NCI-H187 treated with DMSO at 0.1 percent for 48 hours (cell line): ENCODE data around the gene ZC3H12C.
"Not testable (repeated sequence)": the region's sequence is repeated elsewhere in the genome, so short reads cannot be mapped to it uniquely, and the experiment has no call there.

Source experiments
- DNase-seq: peaks from one replicate; lab custom pipeline; 2025; lab: John Stamatoyannopoulos, UW

The ZC3H12C gene

GRCh38 chr11:110185121-110185591 is 92.0 kb downstream of the ZC3H12C start:
- no peak for DNase-seq

DNA sequence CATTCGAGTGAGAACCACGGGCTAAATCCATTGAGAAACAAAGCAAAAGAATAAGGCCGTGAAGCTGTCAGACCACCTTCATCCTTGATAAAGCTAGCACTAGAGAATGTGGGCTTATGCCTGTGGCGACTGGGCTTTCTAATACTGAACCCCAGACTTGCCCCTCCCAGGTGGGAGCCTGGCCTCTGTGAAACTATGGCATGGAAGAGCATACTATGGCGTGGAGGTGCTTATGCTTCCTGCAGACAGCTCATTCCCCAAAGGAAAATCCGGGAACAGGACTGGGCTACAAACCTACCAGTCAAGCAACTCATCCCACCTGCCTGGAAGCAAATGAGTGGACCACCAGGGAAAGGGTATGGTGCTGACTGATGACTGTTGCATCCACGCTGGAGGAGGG is 92.4 kb downstream of the ZC3H12C start:
- DNase-seq: no peak

GRCh38 chr11:110186456-110186855 is 93.3 kb downstream of the ZC3H12C start:
- no peak for DNase-seq

DNA sequence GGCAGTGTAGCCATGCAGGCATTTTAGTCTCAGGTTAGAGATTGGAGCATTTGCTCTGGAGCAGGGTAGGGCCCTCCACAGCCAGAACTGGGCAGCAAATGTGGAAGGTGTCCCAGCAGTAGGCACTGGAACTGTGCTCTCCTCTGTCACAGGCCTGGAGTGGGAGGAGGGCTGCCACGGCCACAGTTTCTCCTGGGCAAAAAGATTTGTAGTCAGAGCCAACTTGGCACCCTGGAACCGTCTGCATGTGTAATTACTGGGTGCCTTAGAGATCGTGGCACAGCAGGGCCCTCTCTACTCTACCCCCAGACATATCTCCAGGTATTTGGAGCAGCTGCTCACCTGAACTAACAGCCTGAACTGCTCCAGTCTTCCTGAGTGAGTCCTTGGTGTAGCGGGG is 93.7 kb downstream of the ZC3H12C start:
- no peak for DNase-seq

- DNase-seq: no peak
Observed at GRCh38 chr11:110187731-110188130, 94.5 kb downstream of the ZC3H12C start.

- no peak for DNase-seq
Observed at GRCh38 chr11:110190885-110191284, 97.7 kb downstream of the ZC3H12C start.

DNA sequence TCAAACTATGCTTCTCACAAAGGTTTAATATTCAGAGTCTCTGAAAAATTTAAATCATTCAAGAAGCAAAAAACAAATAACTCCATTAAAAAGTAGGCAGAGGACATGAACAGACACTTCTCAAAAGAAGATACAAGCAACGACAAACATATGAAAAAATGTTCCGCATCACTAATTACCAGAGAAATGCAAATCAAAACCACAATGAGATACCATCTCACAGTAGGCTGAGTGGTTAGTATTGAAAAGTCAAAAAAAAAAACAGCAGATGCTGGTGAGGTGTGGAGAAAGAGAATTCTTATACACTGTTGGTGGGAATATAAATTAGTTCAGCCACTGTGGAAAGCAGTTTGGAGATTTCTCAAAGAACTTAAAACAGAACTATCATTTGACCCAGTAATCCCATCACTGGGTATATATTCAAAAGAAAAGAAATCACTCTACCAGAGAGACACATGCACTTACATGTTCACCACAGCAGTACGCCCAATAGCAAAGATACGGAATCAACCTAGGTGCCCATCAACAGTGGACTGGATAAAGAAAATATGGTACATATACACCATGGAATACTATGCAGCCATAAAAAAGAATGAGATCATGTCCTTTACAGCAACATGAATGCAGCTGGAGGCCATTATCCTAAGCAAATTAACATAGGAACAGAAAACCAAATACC is 99.6 kb downstream of the ZC3H12C start:
- not testable (repeated sequence) for DNase-seq

GRCh38 chr11:110194211-110194766 is 101.1 kb downstream of the ZC3H12C start:
- DNase-seq: not testable (repeated sequence)

GRCh38 chr11:110196241-110196754 is 103.1 kb downstream of the ZC3H12C start:
- DNase-seq: no peak

DNA sequence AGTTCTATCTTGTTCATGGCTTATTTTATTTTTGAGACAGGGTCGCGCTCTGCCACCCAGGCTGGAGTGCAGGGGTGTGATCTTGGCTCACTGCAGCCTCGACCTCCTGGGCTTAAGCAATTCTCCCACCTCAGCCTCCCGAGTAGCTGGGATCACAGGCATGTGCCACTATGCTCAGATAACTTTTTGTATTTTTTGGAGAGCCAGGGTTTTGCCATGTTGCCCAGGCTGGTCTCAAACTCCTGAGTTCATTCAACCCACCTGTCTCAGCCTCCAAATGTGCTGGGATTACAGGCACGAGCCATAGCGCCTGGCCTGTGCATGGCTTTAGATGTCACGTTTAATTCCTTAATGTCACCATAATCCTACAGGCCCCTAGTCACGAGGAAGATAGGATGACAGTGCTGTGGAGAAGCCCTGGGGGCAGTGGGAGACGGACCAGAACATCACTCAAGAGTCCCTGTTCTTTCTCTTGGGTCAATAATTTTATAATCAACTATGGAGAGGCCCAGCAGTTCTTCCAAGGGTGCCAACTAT is 103.8 kb downstream of the ZC3H12C start:
- no peak for DNase-seq

DNA sequence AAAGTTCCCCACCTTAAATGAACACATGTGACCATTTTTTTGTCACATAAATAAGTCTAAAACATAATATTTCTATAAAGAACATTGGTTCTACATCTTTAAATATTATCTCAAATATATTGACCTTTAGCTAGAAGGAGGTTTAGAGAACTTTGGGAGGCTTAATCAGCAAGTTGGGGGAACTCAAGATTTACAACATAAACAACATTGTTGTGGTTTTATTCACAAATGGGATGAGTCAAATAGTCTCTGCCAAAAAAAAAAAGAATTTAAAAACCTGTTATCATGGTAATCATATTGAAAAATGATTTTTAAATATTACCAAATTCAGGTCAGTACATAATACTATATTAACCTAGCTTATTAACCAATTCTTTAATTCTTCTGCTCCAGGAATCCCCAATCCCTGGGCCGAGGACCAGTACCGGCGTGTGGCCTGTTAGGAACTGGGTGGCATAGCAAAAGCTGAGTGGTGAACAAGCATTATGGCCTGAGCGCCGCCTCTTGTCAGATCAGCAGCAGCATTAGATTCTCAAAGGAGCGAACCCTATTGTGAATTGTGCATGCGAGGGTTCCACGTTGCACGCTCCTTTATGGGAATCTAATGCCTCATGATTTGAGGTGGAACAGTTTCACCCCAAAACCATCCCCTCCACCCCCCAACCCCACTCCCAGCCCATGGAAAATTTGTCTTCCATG is 105.0 kb downstream of the ZC3H12C start:
- DNase-seq: no peak

- no peak for DNase-seq
Observed at GRCh38 chr11:110199184-110199981, 106.2 kb downstream of the ZC3H12C start.

GRCh38 chr11:110200241-110200640 is 107.0 kb downstream of the ZC3H12C start:
- DNase-seq: no peak

GRCh38 chr11:110200836-110201235 is 107.6 kb downstream of the ZC3H12C start:
- no peak for DNase-seq

DNA sequence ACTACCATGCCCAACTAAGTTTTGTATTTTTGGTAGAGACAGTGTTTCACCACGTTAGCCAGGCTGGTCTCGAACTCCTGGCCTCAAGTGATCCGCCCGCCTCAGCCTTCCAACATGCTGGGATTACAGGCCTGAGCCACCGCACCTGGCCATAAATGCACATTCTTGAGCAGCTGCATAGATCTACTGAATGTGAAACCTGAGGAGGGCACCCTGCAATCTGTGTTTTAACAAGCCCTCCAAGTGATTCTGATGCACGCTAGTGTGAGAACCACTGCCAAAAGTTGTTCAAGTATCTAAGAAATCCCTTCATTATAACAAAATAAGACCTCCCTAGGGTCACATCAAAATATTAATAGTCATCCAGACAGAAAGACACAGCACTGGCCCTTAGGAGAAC is 113.9 kb downstream of the ZC3H12C start:
- DNase-seq: no peak

- DNase-seq: not testable (repeated sequence)
Observed at GRCh38 chr11:110208678-110209312, 115.6 kb downstream of the ZC3H12C start.

DNA sequence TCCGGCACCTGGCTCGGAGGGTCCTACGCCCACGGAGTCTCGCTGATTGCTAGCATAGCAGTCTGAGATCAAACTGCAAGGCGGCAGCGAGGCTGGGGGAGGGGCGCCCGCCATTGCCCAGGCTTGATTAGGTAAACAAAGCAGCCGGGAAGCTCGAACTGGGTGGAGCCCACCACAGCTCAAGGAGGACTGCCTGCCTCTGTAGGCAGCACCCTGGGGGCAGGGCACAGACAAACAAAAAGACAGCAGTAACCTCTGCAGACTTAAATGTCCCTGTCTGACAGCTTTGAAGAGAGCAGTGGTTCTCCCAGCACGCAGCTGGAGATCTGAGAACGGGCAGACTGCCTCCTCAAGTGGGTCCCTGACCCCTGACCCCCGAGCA is 116.1 kb downstream of the ZC3H12C start:
- DNase-seq: not testable (repeated sequence)

GRCh38 chr11:110217223-110217877 is 124.2 kb downstream of the ZC3H12C start:
- no peak for DNase-seq

GRCh38 chr11:110217936-110218335 is 124.7 kb downstream of the ZC3H12C start:
- no peak for DNase-seq

DNA sequence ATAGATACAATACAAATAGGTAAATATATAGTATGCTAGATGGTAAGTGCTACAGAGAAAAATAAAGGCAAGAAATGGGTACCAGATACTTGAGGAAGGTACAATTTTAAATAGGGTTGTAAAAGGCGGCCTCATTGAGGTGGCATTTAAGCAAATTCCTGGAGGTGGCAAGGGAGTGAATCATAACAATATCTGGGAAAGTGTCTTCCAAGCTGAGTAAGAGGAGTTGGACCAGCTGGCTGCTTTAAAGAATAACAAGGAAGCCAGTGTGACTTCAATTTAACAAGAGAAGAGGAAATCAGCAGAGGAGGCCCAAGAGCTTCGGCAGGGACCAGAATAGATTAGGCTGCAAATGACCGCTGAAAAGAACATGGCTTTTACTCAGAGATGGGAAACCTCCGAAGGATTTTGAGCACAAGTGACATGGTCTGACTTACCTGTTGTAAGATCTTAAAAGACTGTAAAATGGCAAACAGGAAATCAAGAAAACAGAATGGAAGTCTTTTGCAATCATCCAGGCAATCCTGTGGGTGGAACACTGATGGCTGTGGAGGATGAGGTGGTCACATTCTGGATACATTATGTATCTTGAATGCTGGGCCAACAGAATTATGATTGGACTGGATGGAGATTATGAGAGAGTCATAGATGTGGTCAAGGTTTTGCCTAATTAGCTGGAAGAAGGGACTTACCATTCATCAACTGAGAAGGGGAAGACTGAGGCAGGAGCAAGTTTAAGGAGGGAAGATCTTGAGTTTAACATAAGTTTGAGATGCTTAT is 126.0 kb downstream of the ZC3H12C start:
- no peak for DNase-seq
